HEK293 (cell line): Measurements from ENCODE around the gene PARD3.

Experiments
- CTCF ChIP-seq: fragments of 450-650 bp; formaldehyde crosslinking; IDR thresholded peaks from 2 replicates; pipeline ENCODE4 v1.5.1; 2016; ENCODE audit warnings: missing biosample characterization, missing genetic modification characterization
- ZFHX2 ChIP-seq: fragments of 450-650 bp; formaldehyde crosslinking; conservative IDR thresholded peaks from 2 replicates; pipeline ENCODE4 v1.5.1; 2016; ENCODE audit warnings: missing biosample characterization, missing genetic modification characterization
- ZNF169 ChIP-seq: fragments of 450-650 bp; formaldehyde crosslinking; IDR thresholded peaks from 2 replicates; pipeline ENCODE4 v1.5.1; 2016; ENCODE audit warnings: missing biosample characterization, missing genetic modification characterization
- ZNF350 ChIP-seq: fragments of 450-650 bp; formaldehyde crosslinking; IDR thresholded peaks from 2 replicates; pipeline ENCODE4 v1.5.0; 2017; ENCODE audit warnings: missing biosample characterization, mild to moderate bottlenecking, missing genetic modification characterization
- ZNF629 ChIP-seq: fragments of 450-650 bp; formaldehyde crosslinking; IDR thresholded peaks from 2 replicates; pipeline ENCODE4 v1.5.1; 2017; ENCODE audit warnings: missing biosample characterization, missing genetic modification characterization
- ZSCAN5A ChIP-seq: fragments of 450-650 bp; formaldehyde crosslinking; IDR thresholded peaks from 2 replicates; pipeline ENCODE4 v1.5.1; 2016; ENCODE audit warnings: missing biosample characterization, missing genetic modification characterization
- TF ChIP-seq, protein P1 (sequence below): fragments of 450-650 bp; formaldehyde crosslinking; IDR thresholded peaks from 2 replicates; pipeline ENCODE4 v1.5.1; 2016; ENCODE audit warnings: missing biosample characterization, missing genetic modification characterization

- TF ChIP-seq CTCF (tag by site-specific recombination) (no peak), ZNF629 (tag by site-specific recombination) (no peak), ZNF169 (tag by site-specific recombination) (no peak), ZSCAN5A (tag by site-specific recombination) (no peak), ZNF350 (tag by site-specific recombination) (no peak), ZFHX2 (tag by site-specific recombination) (no peak)
- TF ChIP-seq, protein P1, sequence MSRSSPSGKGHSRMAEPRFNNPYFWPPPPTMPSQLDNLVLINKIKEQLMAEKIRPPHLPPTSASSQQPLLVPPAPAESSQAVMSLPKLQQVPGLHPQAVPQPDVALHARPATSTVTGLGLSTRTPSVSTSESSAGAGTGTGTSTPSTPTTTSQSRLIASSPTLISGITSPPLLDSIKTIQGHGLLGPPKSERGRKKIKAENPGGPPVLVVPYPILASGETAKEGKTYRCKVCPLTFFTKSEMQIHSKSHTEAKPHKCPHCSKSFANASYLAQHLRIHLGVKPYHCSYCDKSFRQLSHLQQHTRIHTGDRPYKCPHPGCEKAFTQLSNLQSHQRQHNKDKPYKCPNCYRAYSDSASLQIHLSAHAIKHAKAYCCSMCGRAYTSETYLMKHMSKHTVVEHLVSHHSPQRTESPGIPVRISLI (tag by site-specific recombination): no peak
Measured at GRCh38 chr10:34701194-34701593, 113.9 kb downstream of the PARD3 start.
